Stimulated activated naive B cell treated with anti-CD40 and anti-IgM and Interleukin-4, amounts not matched to agents 10 μg/mL and 1 μg/mL and 100 μg/mL, for 72 hours (primary cell): Measurements from ENCODE around the gene CBFA2T2.
"Not testable (repeated sequence)": the region's sequence is repeated elsewhere in the genome, so short reads cannot be mapped to it uniquely, and the experiment has no call there.

Source experiments
- ATAC-seq, 2 donors: fragments of 150-1000 bp; cut with Tn5 transposase; replicated peaks; 2 replicates each; pipeline ENCODE4 v1.10.0; 2021; ENCODE audit warnings: moderate library complexity in 1 of 2
- DNase-seq: peaks from one replicate; pipeline ENCODE4 v3.0.0; 2021
- H3K27ac Mint-ChIP-seq: one replicate; pipeline ENCODE4 v1.8.0; 2022; ENCODE audit warnings: mild to moderate bottlenecking, mixed read lengths
- H3K27me3 Mint-ChIP-seq, 2 donors: one replicate each; pipeline ENCODE4 v1.8.0; 2022; ENCODE audit warnings: mixed read lengths in 2 of 2
- H3K36me3 Mint-ChIP-seq, 2 donors: one replicate each; pipeline ENCODE4 v1.8.0; 2022; ENCODE audit warnings: mixed read lengths in 2 of 2, mild to moderate bottlenecking in 1 of 2
- H3K4me1 Mint-ChIP-seq, 2 donors: one replicate each; pipeline ENCODE4 v1.8.0; 2022; ENCODE audit warnings: mixed read lengths in 2 of 2, mild to moderate bottlenecking in 1 of 2
- H3K4me3 Mint-ChIP-seq, 2 donors: one replicate each; pipeline ENCODE4 v1.8.0; 2022; ENCODE audit warnings: mild to moderate bottlenecking in 2 of 2, mixed read lengths in 2 of 2, moderate library complexity in 1 of 2
- H3K9me3 Mint-ChIP-seq, 2 donors: one replicate each; pipeline ENCODE4 v1.8.0; 2022; ENCODE audit warnings: mixed read lengths in 2 of 2, mild to moderate bottlenecking in 1 of 2

The CBFA2T2 gene

DNA sequence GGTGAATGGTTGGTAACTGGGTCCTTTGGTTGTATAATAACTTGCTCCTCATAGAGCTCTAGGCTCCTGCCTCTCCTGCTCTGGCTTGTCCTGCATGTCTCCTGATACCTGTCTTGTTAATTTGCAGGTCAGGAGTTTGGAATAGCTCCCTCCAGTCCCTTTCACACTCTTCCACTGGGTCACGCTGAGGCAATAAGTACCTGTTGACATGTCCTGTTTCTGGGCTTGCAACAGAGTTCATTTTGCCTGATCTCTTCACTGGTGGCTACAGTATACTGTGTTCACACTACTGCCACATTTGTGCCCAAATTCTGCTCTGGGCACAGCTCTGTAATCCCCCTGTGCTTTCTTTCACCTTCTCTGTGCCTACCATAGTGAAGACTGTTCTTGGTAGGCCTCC, 146.9 kb downstream of the CBFA2T2 start:
- no peak for DNase-seq
- H3K27ac Mint-ChIP-seq: no peak overlapping the region

DNA sequence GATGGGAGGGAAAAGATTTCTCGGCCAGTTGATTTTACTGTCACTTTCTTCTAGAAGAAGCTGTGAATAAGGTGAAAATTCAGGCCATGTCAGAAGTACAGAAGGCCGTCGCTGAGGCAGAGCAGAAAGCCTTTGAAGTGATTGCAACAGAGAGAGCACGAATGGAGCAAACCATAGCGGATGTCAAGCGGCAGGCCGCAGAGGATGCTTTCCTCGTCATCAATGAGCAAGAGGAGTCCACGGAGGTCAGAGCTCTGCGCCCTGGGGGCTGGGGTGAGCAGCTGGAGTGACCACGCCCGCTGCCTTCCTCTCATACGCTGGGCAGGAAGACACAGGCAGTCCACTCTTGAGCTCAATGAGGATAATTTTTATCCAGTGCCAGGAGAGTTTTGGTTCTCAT, 150.4 kb downstream of the CBFA2T2 start:
- no peak for DNase-seq
- Mint-ChIP-seq H3K27me3 (no peaks in the 10 kb centered on the region), H3K36me3 (peaks cover 37 to 50% of the 10 kb centered on the region in 2 donors), H3K27ac (no peak overlapping the region), H3K4me1 (no peaks in the 10 kb centered on the region), H3K9me3 (no peaks in the 10 kb centered on the region), H3K4me3 (no peak overlapping the region)
- ATAC-seq: no peak

More for the DNA sequence above, 146.9 kb downstream of the CBFA2T2 start:
- Mint-ChIP-seq H3K36me3 (peaks cover 31 to 40% of the 10 kb centered on the region in 2 donors), H3K4me1 (no peaks in the 10 kb centered on the region), H3K27me3 (no peaks in the 10 kb centered on the region), H3K9me3 (no peaks in the 10 kb centered on the region), H3K4me3 (no peak overlapping the region)
- ATAC-seq: no peak

DNA sequence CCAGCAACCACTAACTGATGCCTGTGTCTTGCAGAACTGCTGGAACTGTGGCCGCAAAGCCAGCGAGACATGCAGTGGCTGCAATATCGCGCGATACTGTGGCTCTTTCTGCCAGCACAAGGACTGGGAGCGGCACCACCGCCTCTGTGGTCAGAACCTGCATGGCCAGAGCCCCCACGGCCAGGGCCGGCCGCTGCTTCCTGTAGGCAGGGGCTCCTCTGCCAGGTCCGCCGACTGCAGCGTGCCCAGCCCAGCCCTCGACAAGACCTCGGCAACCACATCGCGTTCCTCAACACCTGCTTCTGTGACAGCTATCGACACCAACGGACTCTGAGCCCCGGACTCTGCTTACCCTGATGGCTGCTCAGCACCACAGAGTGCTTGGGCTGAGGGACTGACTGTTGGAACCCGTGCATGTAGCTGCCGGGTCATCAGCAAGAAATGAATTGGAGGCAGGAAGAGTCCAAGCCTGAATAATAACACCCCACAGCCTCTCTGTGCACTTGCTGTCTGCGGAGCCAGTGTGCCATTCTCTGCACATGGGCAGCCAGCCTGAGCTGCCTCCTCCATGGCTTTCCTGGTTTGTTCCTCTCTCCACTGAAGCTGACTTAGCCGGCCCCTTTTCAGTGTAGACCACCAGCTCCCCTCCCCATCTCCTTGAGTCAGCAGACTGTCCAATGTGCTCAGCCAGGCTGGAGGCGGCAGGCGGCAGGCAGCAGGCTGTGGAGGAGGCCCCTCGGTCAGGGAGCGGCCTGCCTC, 154.6 kb downstream of the CBFA2T2 start:
- Mint-ChIP-seq H3K27me3 (no peaks in the 10 kb centered on the region), H3K9me3 (no peaks in the 10 kb centered on the region), H3K36me3 (peaks cover 28 to 40% of the 10 kb centered on the region in 2 donors), H3K4me3 (no peak overlapping the region), H3K27ac (no peak overlapping the region), H3K4me1 (peaks cover 0 to 3% of the 10 kb centered on the region in 2 donors)
- ATAC-seq: no peak
- DNase-seq: no peak

DNA sequence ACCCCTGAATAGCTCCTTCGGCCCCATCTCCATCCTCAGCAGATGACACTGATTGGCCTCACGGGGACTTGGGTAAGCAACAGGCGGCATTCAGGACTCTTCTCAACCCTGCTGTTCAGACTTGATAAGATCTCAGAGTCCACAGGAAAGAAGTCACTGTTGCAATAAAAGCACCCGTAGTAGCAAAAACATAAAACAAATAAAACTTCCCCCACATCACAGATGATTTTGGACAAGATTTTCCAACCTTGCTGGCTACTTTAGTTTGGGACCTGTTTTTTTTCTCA, 155.1 kb downstream of the CBFA2T2 start:
- H3K36me3 Mint-ChIP-seq: peaks cover 23 to 36% of the 10 kb centered on the region in 2 donors
- ATAC-seq: no peak

DNA sequence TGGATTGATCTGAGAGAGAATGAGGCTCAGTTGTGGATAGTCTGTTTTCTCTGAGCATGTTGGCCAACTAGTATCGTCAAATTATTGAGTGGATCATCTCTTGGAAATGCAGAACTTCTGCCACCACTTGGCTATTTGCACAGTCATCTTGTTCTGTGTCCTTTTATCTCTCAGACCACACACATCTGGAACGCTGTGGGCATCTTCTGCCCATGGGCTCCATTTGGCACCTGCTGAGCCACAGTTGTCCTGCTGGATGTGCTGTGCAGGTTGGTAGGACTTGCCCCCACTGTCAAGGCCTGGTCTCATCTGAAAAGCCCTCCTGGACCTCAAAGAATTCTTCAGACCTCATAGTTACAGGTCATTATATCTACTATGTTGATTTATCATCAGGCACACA, 155.5 kb downstream of the CBFA2T2 start:
- Mint-ChIP-seq H3K27me3 (no peaks in the 10 kb centered on the region), H3K9me3 (no peaks in the 10 kb centered on the region), H3K27ac (no peak overlapping the region), H3K4me1 (peaks cover 0 to 3% of the 10 kb centered on the region in 2 donors), H3K4me3 (no peak overlapping the region), H3K36me3 (peaks cover 19 to 32% of the 10 kb centered on the region in 2 donors)
- ATAC-seq (no peak), DNase-seq (no peak)

More for the DNA sequence above, 155.1 kb downstream of the CBFA2T2 start:
- no peaks in the 10 kb centered on the region for H3K27me3 Mint-ChIP-seq
- H3K4me1 Mint-ChIP-seq: peaks cover 0 to 3% of the 10 kb centered on the region in 2 donors
- no peak for DNase-seq
- no peak overlapping the region for H3K4me3 Mint-ChIP-seq
- H3K27ac Mint-ChIP-seq: no peak overlapping the region
- H3K9me3 Mint-ChIP-seq: no peaks in the 10 kb centered on the region

DNA sequence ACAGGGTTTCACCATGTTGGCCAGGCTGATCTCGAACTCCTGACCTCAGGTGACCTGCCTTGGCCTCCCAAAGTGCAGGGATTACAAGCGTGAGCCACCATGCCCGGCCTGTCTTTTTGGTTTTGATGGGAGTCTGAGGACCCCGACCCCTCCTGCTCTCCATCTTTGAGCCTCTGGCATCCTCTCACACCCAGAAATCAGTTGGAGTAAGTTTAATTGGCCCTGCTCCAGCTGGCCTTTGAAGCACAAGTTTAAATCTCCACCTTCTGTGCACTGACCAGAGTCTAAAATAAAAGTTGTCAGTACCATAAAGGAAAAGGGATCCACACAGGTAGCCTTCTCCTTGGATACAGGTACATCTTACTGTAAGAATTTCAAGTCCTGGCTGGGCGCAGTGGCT, 156.3 kb downstream of the CBFA2T2 start:
- peaks cover 0 to 3% of the 10 kb centered on the region in 2 donors for H3K4me1 Mint-ChIP-seq
- DNase-seq: no peak
- ATAC-seq: no peak
- peaks cover 15 to 25% of the 10 kb centered on the region in 2 donors for H3K36me3 Mint-ChIP-seq
- no peaks in the 10 kb centered on the region for H3K27me3 Mint-ChIP-seq
- no peak overlapping the region for H3K27ac Mint-ChIP-seq
- no peak overlapping the region for H3K4me3 Mint-ChIP-seq
- H3K9me3 Mint-ChIP-seq: no peaks in the 10 kb centered on the region

DNA sequence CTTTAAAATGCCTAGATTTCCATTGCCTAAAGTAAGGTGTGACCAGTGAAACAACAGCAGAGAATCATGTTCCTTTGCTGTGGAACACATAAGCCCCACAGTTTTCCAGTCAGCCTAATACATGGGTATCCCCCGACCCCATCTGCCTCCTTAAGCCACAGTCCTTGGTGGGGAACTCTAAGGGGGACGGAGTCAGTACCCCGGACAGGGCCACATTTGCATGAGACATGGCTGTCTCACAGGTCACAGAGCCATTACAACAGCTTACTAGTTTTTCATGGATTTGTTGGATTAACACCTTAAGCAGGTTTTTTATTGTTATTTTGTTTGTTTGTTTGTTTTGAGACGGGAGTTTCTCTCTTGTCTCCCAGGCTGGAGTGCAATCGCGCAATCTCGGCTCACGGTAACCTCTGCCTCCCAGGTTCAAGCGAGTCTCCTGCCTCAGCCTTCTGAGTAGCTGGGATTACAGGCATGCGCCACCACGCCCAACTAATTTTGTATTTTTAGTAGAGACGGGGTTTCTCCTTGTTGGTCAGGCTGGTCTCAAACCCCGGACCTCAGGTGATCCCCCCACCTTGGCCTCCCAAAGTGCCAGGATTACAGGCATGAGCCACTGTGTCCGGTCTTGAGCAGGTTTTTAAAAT, 157.2 kb downstream of the CBFA2T2 start:
- not testable (repeated sequence) for ATAC-seq, H3K27ac Mint-ChIP-seq, H3K27me3 Mint-ChIP-seq, H3K4me3 Mint-ChIP-seq, DNase-seq, H3K4me1 Mint-ChIP-seq, H3K9me3 Mint-ChIP-seq
- H3K36me3 Mint-ChIP-seq: peaks cover 15 to 20% of the 10 kb centered on the region in 2 donors

DNA sequence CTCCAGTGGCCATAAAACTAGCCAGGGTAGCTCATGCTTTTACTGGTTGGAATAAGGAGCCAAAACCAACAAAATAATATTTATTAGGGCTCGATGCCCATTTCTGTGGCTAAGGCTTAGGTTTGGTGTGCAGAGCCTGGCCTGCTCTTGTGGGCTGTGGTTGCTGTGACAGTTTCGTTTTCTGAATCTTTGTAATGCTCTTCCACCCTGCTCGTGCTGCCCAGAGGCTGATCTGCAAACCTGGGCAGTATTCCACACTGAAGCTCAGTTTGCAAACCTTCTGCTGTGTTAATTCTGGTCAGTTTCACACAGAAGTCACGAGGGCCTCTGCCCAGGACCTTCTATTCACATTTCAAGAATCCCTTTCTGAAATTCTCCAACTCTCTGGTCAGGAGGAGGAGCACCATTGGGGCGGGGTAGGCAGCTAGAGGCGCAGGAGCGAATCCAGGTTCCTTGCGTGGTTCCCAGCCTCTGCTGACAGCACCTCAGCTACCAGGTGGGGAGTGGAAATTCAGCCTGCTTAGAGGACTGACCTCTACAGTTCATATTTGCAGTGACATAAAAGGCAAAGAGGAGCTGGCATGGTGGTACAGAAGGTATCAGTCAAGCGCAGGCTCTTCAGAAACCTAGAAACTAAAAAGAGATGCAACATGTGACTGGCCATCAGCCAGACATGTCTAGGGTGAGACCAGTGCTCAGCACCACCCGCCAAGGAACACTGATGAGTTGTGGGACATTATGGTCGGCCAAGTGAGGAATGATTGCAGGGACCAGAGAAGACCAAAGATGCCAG, 157.9 kb downstream of the CBFA2T2 start:
- H3K9me3 Mint-ChIP-seq: no peaks in the 10 kb centered on the region
- no peak overlapping the region for H3K27ac Mint-ChIP-seq
- no peak for DNase-seq
- H3K4me1 Mint-ChIP-seq: peaks cover 3 to 9% of the 10 kb centered on the region in 2 donors
- H3K36me3 Mint-ChIP-seq: peaks cover 15 to 20% of the 10 kb centered on the region in 2 donors
- H3K27me3 Mint-ChIP-seq: no peaks in the 10 kb centered on the region
- ATAC-seq: no peak
- peak overlapping the region in 1 of 2 donors; percentile 9 for H3K4me3 Mint-ChIP-seq

DNA sequence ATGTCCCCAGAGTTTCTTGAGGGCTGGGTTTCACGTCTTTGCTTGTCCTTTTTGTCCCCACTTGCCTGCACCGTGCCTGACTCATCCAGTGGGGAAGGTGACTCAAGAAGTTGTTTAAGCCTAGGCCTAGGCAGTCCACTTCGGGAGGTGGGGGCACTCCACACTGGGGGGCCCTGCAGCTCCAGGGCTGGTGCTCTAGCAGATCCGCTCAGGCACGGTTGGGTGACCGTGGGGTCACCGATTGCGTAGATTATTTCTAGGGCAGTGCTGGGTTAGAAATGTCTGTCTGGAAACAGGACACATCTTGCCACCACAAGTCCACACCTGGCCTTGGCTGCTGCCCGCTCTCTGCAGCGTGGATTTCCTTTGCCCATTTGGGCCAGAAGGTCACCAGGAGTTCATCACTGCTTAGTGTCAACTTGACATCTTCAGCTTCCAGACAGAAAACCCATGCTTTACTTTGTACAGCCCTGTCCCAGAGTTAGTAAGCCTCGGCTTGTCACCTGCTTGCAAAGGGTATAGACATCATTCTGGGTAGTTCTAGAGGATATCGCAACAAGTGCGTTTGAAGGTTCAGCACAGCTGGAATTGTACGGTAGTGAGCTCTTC, 158.6 kb downstream of the CBFA2T2 start:
- peaks cover 15 to 20% of the 10 kb centered on the region in 2 donors for H3K36me3 Mint-ChIP-seq
- ATAC-seq: no peak
- H3K4me3 Mint-ChIP-seq: no peak overlapping the region
- H3K4me1 Mint-ChIP-seq: peaks cover 8 to 16% of the 10 kb centered on the region in 2 donors
- no peak for DNase-seq
- no peaks in the 10 kb centered on the region for H3K27me3 Mint-ChIP-seq
- no peaks in the 10 kb centered on the region for H3K9me3 Mint-ChIP-seq
- no peak overlapping the region for H3K27ac Mint-ChIP-seq

DNA sequence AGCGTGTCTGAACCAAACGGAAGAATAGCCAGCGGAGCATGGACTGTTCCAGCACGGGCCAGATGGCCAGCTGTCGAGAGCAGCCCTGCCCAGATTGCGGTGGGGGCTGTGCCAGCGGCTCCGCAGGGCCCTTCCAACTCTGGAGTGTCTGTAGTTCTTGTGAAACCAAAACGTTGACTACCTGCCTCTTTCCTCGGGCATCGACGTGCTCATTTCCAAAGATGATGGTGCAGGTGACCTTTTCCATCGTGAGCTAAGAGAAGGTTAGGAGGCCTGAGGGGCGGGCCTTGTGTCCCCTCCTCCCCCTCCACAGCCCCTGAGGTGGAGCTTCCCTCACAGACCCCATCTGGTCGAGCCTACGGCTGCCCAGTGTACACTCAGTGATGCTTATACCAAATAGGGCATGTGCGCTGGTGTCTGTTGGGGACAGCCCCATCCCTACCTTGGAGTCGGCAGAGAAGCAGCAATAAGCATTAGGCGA, 159.3 kb downstream of the CBFA2T2 start:
- Mint-ChIP-seq H3K36me3 (peaks cover 15 to 20% of the 10 kb centered on the region in 2 donors), H3K4me3 (no peak overlapping the region), H3K27ac (no peak overlapping the region), H3K4me1 (peaks cover 11 to 17% of the 10 kb centered on the region in 2 donors), H3K27me3 (no peaks in the 10 kb centered on the region), H3K9me3 (no peaks in the 10 kb centered on the region)
- no peak for ATAC-seq
- no peak for DNase-seq

DNA sequence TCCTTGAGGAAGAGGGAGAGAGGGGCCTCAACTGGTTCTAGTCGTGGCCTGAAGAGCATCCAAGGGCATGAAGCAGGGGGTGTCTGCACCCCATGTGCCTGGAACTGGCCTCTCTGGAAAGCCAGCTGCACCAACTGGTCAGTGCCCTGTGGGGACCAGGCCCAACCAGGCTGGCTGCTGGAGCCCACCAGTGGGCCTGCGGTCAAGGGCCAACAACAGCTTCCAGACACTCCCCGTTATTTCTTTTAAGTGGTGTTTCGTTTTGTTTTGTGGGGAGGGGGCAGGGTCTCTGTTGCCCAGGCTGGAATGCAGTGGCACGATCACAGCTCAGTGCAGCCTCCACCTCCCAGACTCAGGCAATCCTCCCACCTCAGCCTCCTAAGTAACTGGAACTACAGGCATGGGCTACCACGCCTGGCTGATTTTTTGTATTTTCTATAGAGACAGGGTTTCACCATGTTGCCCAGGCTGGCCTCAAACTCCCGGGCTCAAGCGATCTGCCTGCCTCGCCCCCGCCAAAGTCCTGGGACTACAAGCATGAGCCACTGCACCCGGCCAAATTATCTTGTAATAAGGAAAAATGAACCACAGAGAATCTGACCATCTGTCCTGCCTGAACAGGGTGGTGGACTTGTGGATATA, 160.3 kb downstream of the CBFA2T2 start:
- Mint-ChIP-seq H3K27ac (no peak overlapping the region), H3K4me1 (peaks cover 11 to 17% of the 10 kb centered on the region in 2 donors), H3K9me3 (no peaks in the 10 kb centered on the region), H3K36me3 (peaks cover 9 to 11% of the 10 kb centered on the region in 2 donors), H3K27me3 (no peaks in the 10 kb centered on the region), H3K4me3 (no peak overlapping the region)
- DNase-seq (no peak), ATAC-seq (no peak)

DNA sequence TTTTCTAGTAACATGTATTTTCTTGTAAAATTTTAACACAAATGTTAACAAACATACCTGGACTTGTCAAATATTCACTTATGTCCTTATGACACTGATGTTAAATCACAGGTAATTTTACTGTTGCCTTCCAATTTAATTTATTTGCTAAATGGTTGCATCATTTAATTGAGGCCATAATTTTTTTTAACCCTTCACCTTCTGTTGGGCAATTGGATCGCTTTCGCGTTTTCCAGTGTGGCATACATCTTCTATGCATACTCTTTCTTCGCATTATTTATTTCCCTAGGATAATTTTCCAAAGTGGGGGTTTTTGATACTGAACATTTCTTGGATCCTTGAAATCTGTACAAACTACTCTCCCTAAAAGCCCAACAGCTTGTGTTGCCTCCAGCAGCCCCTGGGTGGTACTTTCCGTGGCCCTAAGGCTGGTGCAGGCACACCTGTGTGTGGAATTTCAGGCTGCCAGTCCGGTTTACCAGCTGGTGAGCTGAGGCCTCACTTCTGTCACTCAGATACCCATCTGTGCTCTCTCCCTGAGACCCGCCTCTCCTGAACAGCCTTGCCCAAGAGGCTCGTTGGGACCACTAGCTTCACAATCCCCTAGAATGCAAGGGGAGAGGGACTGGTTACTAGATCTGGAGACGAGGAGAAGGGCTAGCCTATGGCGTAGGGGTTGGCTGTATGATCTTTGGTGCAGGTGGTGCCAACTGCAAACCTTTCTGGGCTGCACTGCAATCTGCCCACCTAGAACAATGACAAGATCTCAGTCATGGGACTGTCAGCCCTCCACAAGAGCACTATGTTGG, 161.1 kb downstream of the CBFA2T2 start:
- Mint-ChIP-seq H3K9me3 (no peaks in the 10 kb centered on the region), H3K27me3 (no peaks in the 10 kb centered on the region), H3K27ac (peak overlapping the region; percentile 59), H3K4me1 (peaks cover 11 to 17% of the 10 kb centered on the region in 2 donors), H3K36me3 (peaks cover 3% of the 10 kb centered on the region in 2 donors), H3K4me3 (no peak overlapping the region)
- DNase-seq (no peak), ATAC-seq (no peak)

DNA sequence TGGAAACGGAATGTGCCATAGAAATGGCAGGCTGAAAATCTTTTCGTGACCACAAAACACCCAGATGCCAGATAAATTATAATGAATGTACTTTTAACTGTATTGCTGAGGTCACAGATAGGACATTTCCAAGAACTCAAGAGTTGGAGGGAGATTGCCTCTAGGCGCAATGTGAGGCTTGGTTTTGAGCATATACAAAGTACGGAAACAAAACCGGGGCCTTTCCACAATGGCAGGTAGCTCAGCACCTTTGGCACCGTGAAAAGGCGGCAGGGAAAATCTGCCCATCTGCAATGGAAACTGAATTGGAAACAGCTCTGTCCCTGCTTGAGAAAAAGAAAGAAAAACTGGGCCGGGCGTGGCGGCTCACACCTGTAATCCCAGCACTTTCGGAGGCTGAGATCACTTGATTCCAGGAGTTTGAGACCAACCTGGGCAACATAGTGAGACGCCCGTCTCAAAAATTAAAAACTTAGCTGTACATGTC, 161.7 kb downstream of the CBFA2T2 start:
- Mint-ChIP-seq H3K4me3 (no peak overlapping the region), H3K4me1 (peaks cover 11 to 17% of the 10 kb centered on the region in 2 donors), H3K27ac (peak overlapping the region; percentile 37), H3K9me3 (no peaks in the 10 kb centered on the region), H3K36me3 (no peaks in the 10 kb centered on the region), H3K27me3 (no peaks in the 10 kb centered on the region)
- DNase-seq: no peak
- no peak for ATAC-seq
